Activated CD8-positive, alpha-beta memory T cell treated with anti-CD3 and anti-CD28 coated beads, Interleukin-2, amount 50 U/mL, for 24 hours (primary cell): Measurements from ENCODE around the gene CLDN12.
"Not testable (repeated sequence)": the region's sequence is repeated elsewhere in the genome, so short reads cannot be mapped to it uniquely, and the experiment has no call there.

Experiments used
- DNase-seq: peaks from one replicate; pipeline ENCODE4 v3.0.0-alpha.2; 2020; ENCODE audit errors: extremely low read depth

The CLDN12 gene

GRCh38 chr7:90433221-90433620, 30.0 kb downstream of the CLDN12 start:
- no peak for DNase-seq

GRCh38 chr7:90445633-90446032, 42.4 kb downstream of the CLDN12 start:
- no peak for DNase-seq

GRCh38 chr7:90446137-90446899, 43.1 kb downstream of the CLDN12 start:
- no peak for DNase-seq

GRCh38 chr7:90453259-90453891, 50.1 kb downstream of the CLDN12 start:
- DNase-seq: no peak

GRCh38 chr7:90453931-90454330, 50.7 kb downstream of the CLDN12 start:
- DNase-seq: no peak

DNA sequence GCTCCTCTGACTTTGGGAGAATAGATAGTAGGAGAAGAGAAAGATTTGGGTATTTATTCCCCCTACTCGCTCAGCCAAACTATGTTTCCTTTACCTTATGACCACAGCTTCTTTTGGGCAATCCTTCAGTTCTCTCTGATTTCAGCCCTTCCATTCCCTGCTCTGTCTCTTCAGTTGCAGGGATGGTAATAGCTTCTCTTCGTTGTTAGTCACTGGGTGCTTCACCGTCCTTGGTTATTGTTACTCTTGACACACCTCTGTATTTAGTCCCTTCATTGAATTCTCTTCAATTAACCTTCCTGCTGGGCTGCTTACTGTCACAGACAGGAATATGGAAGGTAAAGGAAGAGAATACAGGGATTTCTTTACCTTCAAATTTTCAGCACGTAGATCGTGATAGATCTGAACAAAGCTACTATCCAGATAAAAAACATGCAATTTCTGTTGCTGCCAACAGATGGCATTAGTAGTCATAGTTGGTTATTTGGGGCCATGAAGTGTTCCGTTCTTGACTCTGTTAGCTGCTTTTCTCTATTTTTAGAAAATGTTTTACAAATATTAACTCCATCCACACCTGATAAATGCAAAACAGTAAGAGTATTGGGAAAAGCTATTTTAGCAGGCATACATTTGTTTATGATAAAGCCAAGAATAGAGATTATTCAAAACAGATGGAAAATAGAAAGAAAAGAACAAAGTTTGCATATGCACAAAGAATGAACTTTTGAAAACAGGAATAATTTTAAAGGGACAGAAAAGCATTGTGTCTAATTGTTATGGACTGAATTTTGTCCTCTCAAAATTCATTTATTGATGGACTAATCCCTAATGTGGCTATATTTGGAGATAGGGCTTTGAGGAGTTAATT, 52.1 kb downstream of the CLDN12 start:
- DNase-seq: no peak

DNA sequence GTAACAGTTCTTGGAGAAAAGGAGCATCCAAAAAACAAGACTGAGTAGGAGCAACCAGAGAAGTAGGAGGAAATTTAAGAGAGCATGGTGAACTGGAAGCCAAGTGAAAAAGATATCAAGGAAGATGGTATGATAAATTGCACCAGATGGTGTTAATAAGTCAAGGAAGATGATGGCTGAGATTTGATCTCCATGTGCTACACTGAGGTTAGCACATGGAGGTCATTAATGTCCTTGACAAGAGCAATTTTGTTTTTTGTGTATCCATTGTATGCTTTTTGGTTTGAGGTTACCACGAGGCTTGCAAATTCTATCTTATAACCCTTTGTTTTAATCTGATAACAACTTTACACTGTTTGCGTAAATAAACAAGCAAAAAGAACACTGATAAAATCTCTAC, 54.8 kb downstream of the CLDN12 start:
- DNase-seq: no peak

GRCh38 chr7:90459888-90460287, 56.6 kb downstream of the CLDN12 start:
- no peak for DNase-seq

DNA sequence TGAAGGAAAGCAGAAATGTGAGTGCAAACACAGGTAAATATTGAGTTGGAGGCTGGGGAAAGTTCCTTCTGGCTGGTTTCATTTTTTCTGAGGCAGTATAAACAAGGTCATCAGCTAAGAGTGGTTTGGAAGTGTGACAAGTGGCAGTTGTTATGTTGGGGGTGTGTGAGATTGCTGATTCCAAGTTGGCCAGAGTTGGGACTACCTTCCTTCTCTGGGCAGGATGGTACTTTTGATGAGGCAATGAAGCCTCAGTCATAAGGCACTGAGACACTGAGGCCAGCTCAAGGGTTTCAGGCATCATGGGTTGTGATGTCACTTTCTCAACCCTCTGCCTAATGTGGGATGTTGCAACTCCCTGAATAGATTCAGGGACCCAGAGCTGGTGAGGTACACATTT, 58.0 kb downstream of the CLDN12 start:
- DNase-seq: no peak

DNA sequence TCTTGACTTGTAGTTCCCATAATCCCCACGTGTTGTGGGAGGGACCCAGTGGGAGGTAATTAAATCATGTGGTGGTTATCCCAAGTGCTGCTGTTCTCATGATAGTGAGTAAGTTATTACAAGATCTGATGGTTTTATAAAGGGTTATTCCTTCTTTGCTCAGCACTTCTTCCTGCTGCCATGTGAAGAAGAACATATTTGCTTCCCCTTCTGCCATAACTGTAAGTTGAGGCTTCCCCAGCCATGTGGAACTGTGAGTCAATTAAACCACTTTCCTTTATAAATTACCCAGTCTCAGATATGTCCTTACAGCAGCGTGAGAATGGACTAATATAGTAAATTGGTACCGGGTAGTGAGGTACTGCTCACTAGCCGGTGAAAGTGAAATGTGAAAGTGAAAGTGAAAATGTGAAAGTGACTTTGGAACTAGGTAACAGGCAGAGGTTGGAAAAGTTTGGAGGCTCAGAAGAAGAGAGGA, 59.9 kb downstream of the CLDN12 start:
- DNase-seq: not testable (repeated sequence)
